Measurements from ENCODE around the gene AIFM2.
"Not testable (repeated sequence)": the region's sequence is repeated elsewhere in the genome, so short reads cannot be mapped to it uniquely, and the experiment has no call there.

Gene AIFM2

GRCh38 chr10:70123166-70123565 lies 9.5 kb downstream of the AIFM2 start:
- not testable (repeated sequence) for DNase-seq (ENCODE audit: low read depth)

DNA sequence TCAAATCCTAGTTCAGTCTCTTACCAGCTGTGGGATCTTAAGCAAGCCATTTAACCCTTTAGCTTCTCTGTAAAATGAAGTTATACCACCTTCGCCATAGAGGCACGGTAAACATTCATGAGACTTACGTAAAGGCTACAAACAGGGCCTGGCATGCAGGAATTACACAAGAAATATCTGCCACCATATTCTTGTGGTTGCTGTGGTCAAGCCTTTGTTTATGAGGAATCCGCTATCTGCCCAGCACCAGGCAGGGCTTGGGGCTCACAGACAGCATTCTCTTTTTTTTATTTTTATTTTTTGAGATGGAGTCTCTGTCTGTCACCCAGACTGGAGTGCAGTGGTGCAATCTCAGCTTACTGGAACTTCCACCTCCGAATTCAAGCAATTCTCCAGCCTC lies 9.9 kb downstream of the AIFM2 start:
- DNase-seq (ENCODE audit: low read depth): no peak

- no peak for DNase-seq (ENCODE audit: low read depth)
Measured at GRCh38 chr10:70121281-70121949, 11.2 kb downstream of the AIFM2 start.

DNA sequence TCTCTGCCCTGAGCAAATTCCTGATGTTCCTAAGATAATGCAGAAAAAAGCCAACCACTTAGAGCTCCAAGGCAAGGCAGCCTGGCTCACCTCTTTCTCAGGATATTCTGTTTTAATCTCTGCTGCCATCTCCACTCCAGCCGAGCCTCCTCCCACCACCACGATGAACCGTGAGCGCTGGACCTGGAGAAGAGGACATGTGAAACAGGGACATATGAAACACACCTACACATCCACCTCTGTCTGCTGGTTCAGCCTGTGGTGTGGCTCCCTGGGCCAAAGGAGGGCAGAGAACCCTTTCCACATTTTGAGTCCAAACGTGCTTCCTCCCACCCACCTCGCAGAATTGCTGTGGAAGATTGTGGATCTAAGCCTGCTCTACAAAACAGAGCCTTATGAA lies 12.2 kb downstream of the AIFM2 start:
- no peak for DNase-seq (ENCODE audit: low read depth)

DNA sequence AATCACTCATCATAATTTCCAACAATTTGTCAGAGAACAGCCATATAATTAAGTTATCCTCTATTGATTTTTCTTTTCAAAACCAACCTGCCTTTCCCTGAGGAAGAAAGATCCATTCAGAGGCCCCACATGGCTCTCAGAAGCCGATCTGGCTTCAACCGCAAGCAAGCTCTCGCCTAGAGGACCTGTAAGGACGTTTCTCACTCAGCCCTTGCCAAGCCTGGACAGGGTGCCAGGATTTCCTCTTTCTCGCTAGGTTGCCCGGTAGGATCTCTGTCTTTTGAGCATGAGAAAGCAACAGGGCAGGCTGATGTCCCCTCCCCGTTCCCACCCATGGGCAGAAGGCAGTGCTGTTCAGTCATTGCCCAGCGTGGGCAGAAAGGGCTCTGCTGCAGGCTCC lies 13.0 kb downstream of the AIFM2 start:
- no peak for DNase-seq (ENCODE audit: low read depth)

DNA sequence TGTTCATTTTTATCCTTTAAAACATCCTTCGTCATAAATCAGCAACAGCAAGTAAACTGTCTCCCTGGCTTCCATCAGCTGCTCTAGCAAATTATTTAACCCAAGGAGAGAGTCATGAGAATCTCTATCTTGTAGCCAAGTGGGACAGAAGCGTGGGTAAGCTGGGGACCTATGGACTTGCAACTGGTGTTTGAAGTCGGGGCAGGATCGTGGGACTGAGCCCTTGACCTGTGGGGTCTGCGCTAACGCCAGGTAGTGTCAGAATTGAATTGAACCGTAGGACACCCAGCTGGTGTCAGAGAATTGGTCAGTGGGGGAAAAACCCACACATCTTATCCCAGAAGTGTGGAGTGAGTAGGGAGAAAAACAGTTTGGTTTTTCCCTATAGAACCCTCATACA lies 13.4 kb downstream of the AIFM2 start:
- no peak for DNase-seq (ENCODE audit: low read depth)

DNA sequence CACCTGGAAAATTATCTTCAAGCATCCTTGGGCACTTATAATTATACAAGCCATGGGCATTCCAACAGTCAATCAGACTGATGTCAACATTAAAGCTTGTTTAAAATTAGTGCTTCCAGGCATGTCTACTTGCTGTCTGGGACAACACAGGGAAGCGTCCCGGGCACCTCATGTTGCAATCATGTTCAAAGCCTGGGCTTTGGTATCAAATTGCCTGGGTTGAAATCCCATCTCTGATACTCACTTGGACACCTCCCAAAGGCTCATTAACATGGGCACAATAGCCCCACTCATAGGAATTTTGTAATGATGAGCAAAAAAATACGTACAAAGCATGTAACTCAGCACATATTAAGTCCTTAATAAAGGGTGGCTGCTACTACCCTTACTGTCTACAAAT lies 14.4 kb downstream of the AIFM2 start:
- DNase-seq (ENCODE audit: low read depth): no peak

- no peak for DNase-seq (ENCODE audit: low read depth)
Measured at GRCh38 chr10:70117646-70118045, 15.0 kb downstream of the AIFM2 start.

DNA sequence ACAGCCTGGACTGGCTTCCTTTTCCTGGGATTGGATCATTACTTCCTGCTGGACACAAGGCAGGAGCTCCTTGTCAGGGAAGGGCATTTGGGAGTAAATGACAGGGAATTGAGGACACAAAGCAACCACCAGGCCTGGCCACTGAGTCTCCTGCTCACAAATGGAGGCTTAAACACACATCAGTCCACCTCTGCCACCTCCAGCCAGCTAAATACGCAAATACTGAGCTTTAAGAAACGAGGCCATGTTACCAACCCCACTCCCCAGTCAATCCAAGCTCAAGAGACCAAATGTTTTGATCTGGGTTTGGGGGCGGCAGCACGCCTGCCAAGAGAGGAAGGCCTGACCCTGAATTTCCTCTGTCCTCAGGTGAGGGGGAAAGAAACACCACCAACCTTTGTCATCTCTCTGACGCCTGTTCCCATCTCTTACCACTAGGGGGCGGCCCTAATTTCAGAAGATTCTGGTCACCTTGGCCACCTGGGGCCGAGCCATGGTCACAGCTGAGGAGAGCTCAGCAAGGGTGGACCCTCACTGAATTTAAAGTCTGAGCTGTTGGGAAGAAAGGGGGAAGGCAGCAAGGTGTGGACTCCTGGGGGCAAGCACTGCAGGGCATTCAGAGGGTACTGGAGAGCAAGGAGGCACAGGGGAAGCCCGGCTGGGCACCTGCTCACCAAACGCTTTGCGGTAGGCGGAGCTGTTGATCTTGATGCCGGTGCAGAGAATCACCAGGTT lies 16.5 kb downstream of the AIFM2 start:
- DNase-seq (ENCODE audit: low read depth): peak; percentile 51

DNA sequence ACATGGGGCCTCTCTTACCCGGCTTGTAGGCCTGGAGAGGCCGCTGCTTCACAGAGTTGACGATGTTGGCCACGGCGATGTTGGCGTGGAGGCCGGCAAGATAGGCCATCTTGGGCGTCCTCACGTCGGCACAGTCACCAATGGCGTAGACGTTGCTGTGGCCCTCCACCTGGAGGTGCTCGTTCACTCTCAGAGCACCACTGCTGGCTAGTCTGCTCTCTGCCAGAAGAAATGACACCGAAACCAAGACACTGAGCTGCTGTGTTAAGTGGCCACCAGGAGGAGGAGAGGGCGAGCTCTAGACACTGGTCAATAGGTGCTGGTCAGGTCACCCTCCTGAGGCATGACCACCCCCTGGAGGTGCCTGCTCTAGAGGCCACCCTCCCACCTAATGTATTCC lies 17.7 kb downstream of the AIFM2 start:
- no peak for DNase-seq (ENCODE audit: low read depth)

- no peak for DNase-seq (ENCODE audit: low read depth)
Measured at GRCh38 chr10:70112071-70112470, 20.6 kb downstream of the AIFM2 start.

GRCh38 chr10:70111496-70111895 lies 21.1 kb downstream of the AIFM2 start:
- DNase-seq (ENCODE audit: low read depth): no peak

DNA sequence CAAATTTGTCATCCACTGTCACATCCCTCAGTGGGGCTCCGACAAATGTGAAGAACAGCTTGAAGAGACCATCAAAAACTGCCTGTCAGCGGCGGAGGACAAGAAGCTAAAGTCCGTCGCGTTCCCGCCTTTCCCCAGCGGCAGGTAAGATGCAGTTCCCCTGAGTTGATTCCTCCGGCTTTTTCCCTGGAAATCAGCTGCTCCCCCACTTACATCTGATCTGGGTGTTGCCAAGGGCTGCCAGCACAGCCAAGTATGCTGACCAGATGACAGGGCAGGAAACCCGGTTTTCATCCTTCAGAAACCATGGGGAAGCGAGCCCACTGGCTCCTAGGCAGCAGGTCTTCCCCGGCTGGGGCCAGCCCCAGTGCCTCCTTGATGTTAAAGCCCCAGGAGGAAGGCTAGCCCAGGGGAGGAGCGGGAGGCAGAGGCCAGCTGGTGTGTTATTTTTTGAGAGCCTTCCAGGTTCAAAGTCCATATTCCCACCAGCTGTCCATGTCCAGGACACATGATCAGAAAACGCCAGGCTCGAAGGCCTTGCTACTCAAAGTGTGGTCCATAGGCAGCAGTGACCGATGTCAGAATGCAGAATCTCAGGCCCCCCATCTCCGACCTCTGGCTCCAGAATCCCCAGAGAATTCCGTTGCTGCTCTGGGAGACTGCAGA lies 23.4 kb downstream of the AIFM2 start:
- no peak for DNase-seq (ENCODE audit: low read depth)

- no peak for DNase-seq (ENCODE audit: low read depth)
Measured at GRCh38 chr10:70106958-70107791, 25.4 kb downstream of the AIFM2 start.

DNA sequence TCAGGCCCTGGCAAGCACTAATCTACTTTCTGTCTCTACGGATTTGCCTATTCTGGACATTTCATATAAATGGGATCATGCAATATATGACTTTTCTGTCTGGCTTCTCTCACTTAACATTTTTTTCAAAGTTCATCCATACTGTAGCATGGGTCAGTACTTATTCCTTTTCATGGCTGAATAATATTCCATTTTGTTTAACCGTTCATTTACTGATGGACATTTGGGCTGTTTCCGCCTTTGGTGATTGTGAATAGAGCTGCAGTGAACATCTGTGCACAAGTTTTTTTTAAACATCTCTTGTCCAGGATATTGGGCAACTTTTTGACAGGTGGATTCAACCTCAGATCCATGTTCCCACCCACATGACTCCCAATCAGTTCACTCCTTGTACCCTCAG lies 31.0 kb downstream of the AIFM2 start:
- DNase-seq (ENCODE audit: low read depth): no peak

DNA sequence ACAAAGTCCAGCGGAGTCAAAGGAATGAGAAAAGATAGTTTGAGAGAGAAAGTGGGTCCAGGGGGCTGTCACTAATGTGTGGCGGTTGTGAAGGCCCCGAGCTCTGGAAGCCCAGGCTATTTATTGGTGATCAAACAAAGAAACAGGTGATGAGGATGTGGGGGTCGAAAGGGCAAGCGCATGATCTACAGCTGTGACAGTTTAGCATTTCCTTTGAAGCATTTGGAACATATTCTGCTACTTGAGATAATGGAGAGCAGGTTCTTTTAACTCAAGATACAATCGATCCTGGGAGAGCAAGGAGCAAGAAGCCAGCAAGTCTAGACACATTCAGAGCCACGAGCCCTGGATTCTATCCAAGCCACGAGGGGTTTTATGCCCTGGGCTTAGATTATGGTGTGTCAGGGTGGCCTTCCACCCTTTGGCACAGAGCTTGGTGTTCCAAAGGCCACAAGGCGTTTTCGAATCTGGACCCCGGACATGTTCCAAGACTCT lies 31.5 kb downstream of the AIFM2 start:
- DNase-seq (ENCODE audit: low read depth): not testable (repeated sequence)

GRCh38 chr10:70098271-70098670 lies 34.4 kb downstream of the AIFM2 start:
- DNase-seq (ENCODE audit: low read depth): no peak

DNA sequence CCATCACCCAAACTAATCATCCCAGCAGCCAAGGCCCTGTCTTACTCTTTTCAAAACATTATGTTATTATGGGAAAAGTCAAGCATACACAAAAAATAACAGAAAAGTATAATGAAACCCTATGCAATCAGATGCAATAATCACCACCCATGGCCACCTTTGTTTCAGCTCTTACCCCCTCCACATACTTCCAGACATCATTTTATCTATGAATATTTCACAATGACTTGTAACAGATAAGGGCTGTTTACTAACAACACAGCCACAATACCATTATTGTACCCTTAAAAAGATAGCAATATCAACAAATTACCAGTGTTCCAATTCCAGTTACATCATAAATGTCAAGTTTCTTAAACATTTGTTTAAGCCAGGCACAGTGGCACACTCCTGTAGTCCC lies 35.2 kb downstream of the AIFM2 start:
- no peak for DNase-seq (ENCODE audit: low read depth)

- no peak for DNase-seq (ENCODE audit: low read depth)
Measured at GRCh38 chr10:70096705-70097420, 35.8 kb downstream of the AIFM2 start.

GRCh38 chr10:70096016-70096704 lies 36.5 kb downstream of the AIFM2 start:
- no peak for DNase-seq (ENCODE audit: low read depth)

DNA sequence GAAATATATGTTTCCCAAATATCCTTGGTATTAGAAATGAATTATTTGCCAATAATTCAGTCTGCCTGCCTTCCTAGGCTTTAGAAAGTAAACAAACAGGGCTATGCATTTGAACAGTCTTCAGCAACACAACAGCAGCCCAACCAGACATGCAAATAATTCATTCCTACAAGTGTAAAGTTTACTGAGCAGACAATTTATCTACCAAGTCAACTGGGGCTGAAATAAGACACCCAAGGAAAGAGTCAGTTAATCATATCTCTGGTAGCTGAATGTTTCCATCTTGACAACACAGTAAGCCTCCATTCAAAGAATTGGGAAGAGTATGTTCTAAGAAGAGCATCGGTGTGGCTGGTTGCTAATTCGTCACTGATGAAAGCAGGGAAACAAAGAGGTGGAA lies 38.4 kb downstream of the AIFM2 start:
- no peak for DNase-seq (ENCODE audit: low read depth)
